Psoas muscle (tissue), 8 donors: ENCODE measurements around the gene CHST4. TPM values are rescaled to one million over a fixed set of nuclear protein-coding genes. Genes with fewer than 3 reads are reported as not detected.
A peak's percentile ranks its signal among the peaks of the same experiment; 100 is the strongest.

Experiments used
- ATAC-seq, 4 donors: fragments of 200-7000 bp; cut with Tn5 transposase; one replicate each; pipeline ENCODE4 v1.9.1; 2020; ENCODE audit warnings: moderate library complexity in 3 of 4, mild to moderate bottlenecking in 2 of 4
- DNase-seq, 2 donors: peaks; one replicate each; pipeline ENCODE4 v3.0.0-alpha.2; 2020
- H3K27ac ChIP-seq: fragments of 200-600 bp; one replicate; pipeline ENCODE4 v1.8.0; 2022
- H3K27me3 ChIP-seq, 3 donors: fragments of 200-600 bp in 1 of 3; one replicate each; pipeline versions ENCODE4 v1.6.1 to v1.8.0; 2013 to 2022; ENCODE audit warnings: low read length in 2 of 3, mild to moderate bottlenecking in 2 of 3, moderate library complexity in 1 of 3; ENCODE audit not compliant: insufficient read depth in 3 of 3
- H3K36me3 ChIP-seq, 2 donors: fragments of 200-600 bp in 1 of 2; one replicate each; pipeline versions ENCODE4 v1.6.1 to v1.8.0; 2013 to 2022; ENCODE audit warnings: low read depth in 1 of 2, mild to moderate bottlenecking in 1 of 2, moderate library complexity in 1 of 2; ENCODE audit not compliant: insufficient read depth in 1 of 2
- H3K4me1 ChIP-seq: fragments of 200-600 bp; one replicate; pipeline ENCODE4 v1.8.0; 2022
- H3K4me3 ChIP-seq: fragments of 200-600 bp; one replicate; pipeline ENCODE4 v1.8.0; 2022; ENCODE audit warnings: mild to moderate bottlenecking
- H3K9me3 ChIP-seq: fragments of 200-600 bp; one replicate; pipeline ENCODE4 v1.8.0; 2022
- WGBS, 3 donors: extraction: QIAGEN DNeasy Blood & Tissue Kit; methylation state at CpG; one replicate each; pipeline versions ENCODE4 v1.1.6 to v1.1.7; 2013; 5-methylcytosine and 5-hydroxymethylcytosine counted together
- intact Hi-C, 2 donors: fragments of 100-400 bp; cut with DNase I; formaldehyde crosslinking; loops; one replicate each; pipeline versions ENCODE4 v1.11.0 to v1.14.2; 2022
- polyA plus RNA-seq, 3 donors: library from polyadenylated mRNA; stranded (reverse); fragments of 200-250 nt; gene quantifications; one replicate each; pipeline ENCODE4 v1.2.3, GENCODE V29; 2013
- total RNA-seq, 4 donors: library from RNA; stranded (reverse); fragmentation: NEBNext Ultra II Directional in 2 of 4; extraction: Animal tissue kit (Norgen Biotek cat#: 25700) in 2 of 4; gene quantifications; one replicate each; pipeline versions ENCODE4 v1.2.1 to v1.2.4, GENCODE V29; 2021 to 2023
- TF ChIP-seq, protein P1 (sequence below): fragments of 200-600 bp; IDR thresholded peaks from one replicate; pipeline ENCODE4 v1.8.0; 2022; ENCODE audit warnings: antibody characterized with exemption
- donor health status: healthy with polysubstance abuse.
- donor health status: DM: no; HTN: no; CAD: no; lungs with moderate emphysema.
- donor health status: Bipolar disorder and iron deficiency.
- donor health status: healthy.
- donor health status: DM: yes; HTN: yes; CAD: no.
- donor health status: DM: no; HTN: no; CAD: no.
- donor health status: DM: no; HTN: no; CAD: no.
- donor health status: DM: yes; HTN: yes; CAD: no.

The CHST4 gene
- total and polyA plus RNA-seq, 7 donors = not detected

DNA sequence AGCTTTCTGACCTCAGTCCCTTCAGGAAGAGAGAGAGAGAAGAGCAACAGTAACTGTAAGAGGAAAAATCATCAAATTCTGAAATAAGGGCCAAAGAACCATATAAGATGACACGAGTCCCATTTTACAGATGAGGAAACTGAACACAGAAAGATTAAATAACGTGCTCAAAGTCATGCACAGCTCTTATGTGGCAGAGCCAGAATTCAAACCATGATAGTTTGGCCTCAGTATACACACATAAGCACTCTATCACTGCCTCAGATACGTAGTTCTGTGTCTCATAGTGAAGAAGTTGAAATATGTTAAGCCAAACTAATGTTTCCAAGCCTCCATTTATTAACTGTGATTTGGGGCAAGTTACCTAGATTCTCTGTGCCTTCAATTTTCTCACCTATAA, 35.2 kb upstream of the CHST4 start:
- Histone ChIP-seq H3K9me3 (no peaks in the 10 kb centered on the region), H3K36me3 (no peaks in the 10 kb centered on the region), H3K4me3 (no peak overlapping the region), H3K4me1 (no peaks in the 10 kb centered on the region), H3K27ac (no peak overlapping the region), H3K27me3 (no peaks in the 10 kb centered on the region)
- no peak for ATAC-seq
- TF ChIP-seq, protein P1, sequence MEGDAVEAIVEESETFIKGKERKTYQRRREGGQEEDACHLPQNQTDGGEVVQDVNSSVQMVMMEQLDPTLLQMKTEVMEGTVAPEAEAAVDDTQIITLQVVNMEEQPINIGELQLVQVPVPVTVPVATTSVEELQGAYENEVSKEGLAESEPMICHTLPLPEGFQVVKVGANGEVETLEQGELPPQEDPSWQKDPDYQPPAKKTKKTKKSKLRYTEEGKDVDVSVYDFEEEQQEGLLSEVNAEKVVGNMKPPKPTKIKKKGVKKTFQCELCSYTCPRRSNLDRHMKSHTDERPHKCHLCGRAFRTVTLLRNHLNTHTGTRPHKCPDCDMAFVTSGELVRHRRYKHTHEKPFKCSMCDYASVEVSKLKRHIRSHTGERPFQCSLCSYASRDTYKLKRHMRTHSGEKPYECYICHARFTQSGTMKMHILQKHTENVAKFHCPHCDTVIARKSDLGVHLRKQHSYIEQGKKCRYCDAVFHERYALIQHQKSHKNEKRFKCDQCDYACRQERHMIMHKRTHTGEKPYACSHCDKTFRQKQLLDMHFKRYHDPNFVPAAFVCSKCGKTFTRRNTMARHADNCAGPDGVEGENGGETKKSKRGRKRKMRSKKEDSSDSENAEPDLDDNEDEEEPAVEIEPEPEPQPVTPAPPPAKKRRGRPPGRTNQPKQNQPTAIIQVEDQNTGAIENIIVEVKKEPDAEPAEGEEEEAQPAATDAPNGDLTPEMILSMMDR = no peak
- intact Hi-C loops = no loop called here
- 50 to 53% (median 52%) methylated on average over 3 of the region's 3 CpGs for WGBS, 3 donors
- DNase-seq = no peak

DNA sequence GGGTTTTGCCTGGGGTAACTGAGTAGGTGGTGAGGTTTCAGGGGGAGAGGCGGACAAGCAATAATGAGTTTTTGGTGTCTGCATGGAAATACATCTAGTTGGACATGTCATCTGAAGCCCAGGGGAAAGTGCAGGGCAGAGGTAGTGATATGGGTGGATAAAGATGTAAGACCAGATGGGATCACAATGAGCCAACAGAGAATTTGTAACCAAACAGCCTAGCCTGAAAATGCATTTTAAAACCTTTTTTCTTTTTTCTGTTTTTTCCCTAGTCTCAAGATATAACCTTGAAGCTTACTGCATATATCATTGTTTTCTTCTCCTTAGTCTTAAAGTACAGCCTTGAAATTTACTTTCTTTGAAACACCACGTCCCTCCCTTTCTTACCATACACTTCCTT, 33.4 kb upstream of the CHST4 start:
- intact Hi-C loops = no loop called here
- Histone ChIP-seq H3K4me1 (no peaks in the 10 kb centered on the region), H3K4me3 (no peak overlapping the region), H3K36me3 (no peaks in the 10 kb centered on the region), H3K9me3 (no peaks in the 10 kb centered on the region), H3K27me3 (no peaks in the 10 kb centered on the region), H3K27ac (no peak overlapping the region)
- 60 to 71% (median 63%) methylated on average over 2 of the region's 2 CpGs for WGBS, 3 donors
- TF ChIP-seq, protein P1 = no peak
- no peak for ATAC-seq
- DNase-seq = no peak

DNA sequence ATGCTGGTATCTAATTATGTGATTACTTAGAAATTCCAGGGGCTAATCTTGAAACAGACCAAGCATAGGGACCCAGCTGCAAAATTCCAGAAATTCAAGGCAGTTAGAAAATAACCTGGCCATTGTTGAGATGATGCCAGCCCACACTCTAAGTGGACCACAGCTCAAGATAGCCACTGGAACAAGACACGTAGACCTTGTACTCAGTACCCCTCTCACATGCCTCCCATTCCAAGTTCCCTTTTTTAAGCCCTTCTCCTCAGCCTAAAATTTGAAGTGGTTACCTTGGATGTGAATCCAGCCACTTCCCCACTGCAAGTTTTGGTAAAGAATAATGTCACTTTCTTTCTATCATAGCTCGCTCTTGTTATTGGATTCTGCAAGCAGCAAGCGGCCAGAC, 33.0 kb upstream of the CHST4 start:
- 66 to 79% (median 71%) methylated on average over 3 of the region's 3 CpGs for WGBS, 3 donors
- no peak for DNase-seq
- Histone ChIP-seq H3K4me3 (no peak overlapping the region), H3K36me3 (no peaks in the 10 kb centered on the region), H3K27ac (no peak overlapping the region), H3K9me3 (no peaks in the 10 kb centered on the region), H3K4me1 (no peaks in the 10 kb centered on the region), H3K27me3 (no peaks in the 10 kb centered on the region)
- ATAC-seq = no peak
- intact Hi-C loops = no loop called here
- TF ChIP-seq, protein P1 = no peak

DNA sequence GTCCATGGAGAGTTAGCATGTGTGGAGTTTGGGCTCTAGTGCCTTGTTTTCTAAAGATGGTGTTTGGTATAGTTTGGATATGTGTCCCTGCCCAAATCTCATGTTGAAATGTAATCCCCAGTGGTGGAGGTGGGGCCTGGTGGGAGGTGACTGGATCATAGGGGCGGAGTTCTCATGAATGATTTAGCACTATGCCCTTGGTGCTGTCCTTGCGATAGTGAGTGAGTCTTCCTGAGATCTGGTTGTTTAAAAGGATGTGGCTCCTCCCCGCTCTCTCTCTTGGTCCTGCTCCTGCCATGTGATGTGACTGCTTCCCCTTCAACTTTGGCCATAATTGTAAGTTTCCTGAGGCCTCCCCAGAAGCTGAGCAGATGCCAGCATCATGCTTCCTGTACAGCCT, 28.2 kb upstream of the CHST4 start:
- Histone ChIP-seq H3K4me1 (no peaks in the 10 kb centered on the region), H3K9me3 (no peaks in the 10 kb centered on the region), H3K27me3 (peaks cover 0 to 2% (median 0%) of the 10 kb centered on the region in 3 donors), H3K27ac (no peak overlapping the region), H3K4me3 (no peak overlapping the region), H3K36me3 (no peaks in the 10 kb centered on the region)
- ATAC-seq (no peak), DNase-seq (no peak)
- intact Hi-C loops = loop anchor here in 1 of 2 donors (2.0 kb wide), 1 partner anchor 85 kb away; no protein-coding TSS in a partner anchor
- TF ChIP-seq, protein P1 = no peak
- 79 to 88% (median 82%) methylated on average over 3 of the region's 3 CpGs for WGBS, 3 donors

DNA sequence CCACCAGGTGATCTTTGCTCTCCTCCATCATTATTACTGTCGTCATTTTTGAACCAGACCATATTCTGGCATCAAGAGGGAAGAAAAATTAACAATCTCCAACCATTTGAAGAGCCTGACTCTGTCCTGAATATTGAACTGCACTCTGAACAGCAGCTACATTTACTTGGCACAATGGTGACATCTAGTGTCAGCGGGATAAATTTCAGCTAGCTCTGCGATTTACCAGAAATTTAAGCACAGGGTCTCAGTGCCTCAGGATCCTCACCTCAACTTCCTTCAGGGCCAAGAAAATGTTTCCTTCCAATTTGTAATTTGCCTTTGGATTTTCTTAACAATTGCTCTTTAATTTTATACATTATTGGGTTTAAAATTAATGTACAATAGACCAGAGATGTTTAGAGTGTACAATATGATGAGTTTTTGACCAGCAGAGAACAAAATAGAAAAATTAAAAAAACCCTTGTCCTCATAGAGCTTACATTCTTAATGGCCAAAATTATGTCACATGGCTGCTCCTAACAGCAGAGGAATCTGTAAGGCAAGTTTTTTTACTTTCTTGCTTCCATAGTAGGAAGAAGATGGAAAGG, 26.4 kb upstream of the CHST4 start:
- Histone ChIP-seq H3K4me3 (no peak overlapping the region), H3K27ac (no peak overlapping the region), H3K9me3 (no peaks in the 10 kb centered on the region), H3K4me1 (no peaks in the 10 kb centered on the region), H3K27me3 (peaks cover 0 to 2% (median 0%) of the 10 kb centered on the region in 3 donors), H3K36me3 (no peaks in the 10 kb centered on the region)
- 1 to 4% (median 3%) methylated on average over 3 of the region's 3 CpGs for WGBS, 3 donors
- intact Hi-C loops = loop anchor here (2.0 kb wide), 1 partner anchor 87 kb away; no protein-coding TSS in a partner anchor
- DNase-seq = no peak
- TF ChIP-seq, protein P1 = peak; percentile 66
- ATAC-seq = peak in 2 of 4 donors; percentile 56 to 67
